ENCODE measurements around the gene EIF3M. TPM values are rescaled to one million over a fixed set of nuclear protein-coding genes. Genes with fewer than 3 reads are reported as not detected.

EIF3M gene
- total RNA-seq, 2 donors from 2014 or later = 190 to 195 TPM

- no peaks in the 10 kb centered on the region for H3K4me1 ChIP-seq
- H3K9ac ChIP-seq (ENCODE audit: low read depth in 2 of 2, low read length in 2 of 2) = no peak overlapping the region
- no peak overlapping the region for H3K27ac ChIP-seq
- H3K36me3 ChIP-seq = no peaks in the 10 kb centered on the region
- TF ChIP-seq CTCF (IDR thresholded peaks at IDR 0.05) = no peak
- intact Hi-C loops (cut with DNase I) = no loop called here
- no peaks in the 10 kb centered on the region for H3K27me3 ChIP-seq
- no peak overlapping the region for H3K4me3 ChIP-seq
- DNase-seq = no peak
- no peaks in the 10 kb centered on the region for H3K9me3 ChIP-seq
Measured at GRCh38 chr11:32635819-32636218, 52.2 kb downstream of the EIF3M start.

GRCh38 chr11:32641361-32641760, 57.7 kb downstream of the EIF3M start:
- no peak for TF ChIP-seq CTCF (IDR thresholded peaks at IDR 0.05)
- Histone ChIP-seq H3K4me1 (no peaks in the 10 kb centered on the region), H3K9ac (ENCODE audit: low read depth in 2 of 2, low read length in 2 of 2) (no peak overlapping the region), H3K4me3 (no peak overlapping the region), H3K27ac (no peak overlapping the region), H3K27me3 (no peaks in the 10 kb centered on the region), H3K36me3 (no peaks in the 10 kb centered on the region), H3K9me3 (no peaks in the 10 kb centered on the region)
- intact Hi-C loops (cut with DNase I) = no loop called here
- no peak for DNase-seq

GRCh38 chr11:32643526-32643925, 59.9 kb downstream of the EIF3M start:
- no peak for TF ChIP-seq CTCF (IDR thresholded peaks at IDR 0.05)
- no peaks in the 10 kb centered on the region for H3K9me3 ChIP-seq
- no peak for DNase-seq
- intact Hi-C loops (cut with DNase I) = no loop called here
- no peaks in the 10 kb centered on the region for H3K4me1 ChIP-seq
- no peak overlapping the region for H3K4me3 ChIP-seq
- H3K27me3 ChIP-seq = no peaks in the 10 kb centered on the region
- no peak overlapping the region for H3K27ac ChIP-seq
- no peaks in the 10 kb centered on the region for H3K36me3 ChIP-seq
- H3K9ac ChIP-seq (ENCODE audit: low read depth in 2 of 2, low read length in 2 of 2) = no peak overlapping the region

Other genes starting within 250 kb of the EIF3M start
- under 1 TPM in 1 of 2 donors, not detected in 1; 0.32 TPM for gene WT1, start 148.3 kb upstream of the EIF3M start, total RNA-seq
- gene CCDC73, start 210.8 kb downstream of the EIF3M start, total RNA-seq = not detected
- gene PRRG4, start 246.1 kb downstream of the EIF3M start, total RNA-seq = 10 to 100 TPM; 11.5 to 18.6 TPM

All from colonic mucosa (tissue), 4 donors.